ENCODE results near the gene TRIM69.
"Not testable (repeated sequence)": the region's sequence is repeated elsewhere in the genome, so short reads cannot be mapped to it uniquely, and the experiment has no call there.

TRIM69 gene

GRCh38 chr15:44716983-44717602 is 19.2 kb upstream of the TRIM69 start:
- DNase-seq: no peak

- no peak for DNase-seq
Measured at GRCh38 chr15:44718180-44718926, 18.0 kb upstream of the TRIM69 start.

DNA sequence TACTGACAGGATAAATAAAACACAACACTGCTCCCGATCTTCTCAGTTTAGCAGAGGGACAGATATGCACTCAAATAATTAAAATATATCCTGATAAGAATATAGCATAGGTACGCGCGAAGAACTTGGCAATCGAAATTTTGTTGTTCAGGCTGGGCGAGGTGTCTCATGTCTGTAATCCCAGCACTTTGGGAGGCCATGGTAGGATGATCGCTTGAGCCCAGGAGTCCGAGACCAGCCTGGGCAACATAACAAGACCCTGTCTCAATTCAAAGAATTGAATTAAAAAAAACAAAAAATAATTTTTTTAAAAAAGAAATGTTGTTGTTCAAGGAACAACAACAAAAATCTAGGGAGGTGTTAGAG is 17.4 kb upstream of the TRIM69 start:
- DNase-seq: no peak

DNA sequence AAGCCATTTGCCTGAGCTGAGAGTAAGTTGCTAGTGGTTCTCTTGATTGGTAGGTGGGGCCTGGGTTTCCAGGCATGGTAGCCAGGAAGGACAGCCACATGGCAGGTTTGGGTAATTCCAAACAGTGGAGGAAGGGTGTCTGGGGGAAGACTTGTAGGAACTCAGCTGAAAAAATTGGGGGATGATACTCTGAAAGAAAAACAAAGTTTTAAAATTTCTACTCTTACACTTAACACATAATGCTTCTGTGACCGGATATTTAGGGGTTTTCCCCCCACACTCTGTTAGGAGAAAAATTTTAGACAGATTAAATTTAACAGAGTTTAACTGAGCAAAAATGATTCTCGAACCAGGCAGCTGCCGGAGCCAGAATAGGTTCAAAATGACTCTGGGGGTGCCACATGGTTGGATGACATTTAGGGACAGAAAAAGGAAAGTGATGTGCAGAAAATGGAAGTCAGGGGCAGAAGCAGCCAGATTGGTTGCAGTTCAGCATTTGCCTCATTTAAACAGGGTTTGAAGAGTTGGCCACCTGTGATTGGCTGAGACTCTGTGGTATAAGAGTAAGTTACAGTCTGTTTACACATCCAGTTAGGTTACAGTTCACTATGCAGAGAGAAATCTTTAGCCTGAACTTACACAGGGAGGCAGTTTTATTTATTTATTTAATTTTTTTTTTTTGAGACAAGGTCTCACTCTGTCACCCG is 16.9 kb upstream of the TRIM69 start:
- no peak for DNase-seq

GRCh38 chr15:44720000-44720435 is 16.3 kb upstream of the TRIM69 start:
- not testable (repeated sequence) for DNase-seq

- no peak for DNase-seq
Measured at GRCh38 chr15:44720460-44721176, 15.7 kb upstream of the TRIM69 start.

- no peak for DNase-seq
Measured at GRCh38 chr15:44722011-44722410, 14.3 kb upstream of the TRIM69 start.

DNA sequence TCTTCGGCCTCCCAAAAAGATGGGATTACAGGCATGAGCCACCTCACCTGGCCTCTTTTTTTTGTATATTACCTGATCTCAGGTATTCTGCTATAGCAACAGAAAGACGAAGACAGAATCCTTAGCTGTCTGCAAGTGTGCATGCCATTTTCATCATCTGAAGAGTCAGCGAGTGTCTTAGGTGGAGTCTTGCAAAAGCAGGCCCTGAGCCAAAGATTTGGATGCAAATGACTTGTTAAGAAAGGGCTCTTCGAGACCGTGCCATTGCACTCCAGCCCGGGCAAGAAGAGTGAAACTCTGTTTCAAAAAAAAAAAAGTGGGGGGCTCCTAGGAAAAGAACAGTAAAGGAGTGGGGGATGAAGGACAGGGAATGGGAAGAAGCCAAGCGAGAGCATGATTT is 10.2 kb upstream of the TRIM69 start:
- no peak for DNase-seq

DNA sequence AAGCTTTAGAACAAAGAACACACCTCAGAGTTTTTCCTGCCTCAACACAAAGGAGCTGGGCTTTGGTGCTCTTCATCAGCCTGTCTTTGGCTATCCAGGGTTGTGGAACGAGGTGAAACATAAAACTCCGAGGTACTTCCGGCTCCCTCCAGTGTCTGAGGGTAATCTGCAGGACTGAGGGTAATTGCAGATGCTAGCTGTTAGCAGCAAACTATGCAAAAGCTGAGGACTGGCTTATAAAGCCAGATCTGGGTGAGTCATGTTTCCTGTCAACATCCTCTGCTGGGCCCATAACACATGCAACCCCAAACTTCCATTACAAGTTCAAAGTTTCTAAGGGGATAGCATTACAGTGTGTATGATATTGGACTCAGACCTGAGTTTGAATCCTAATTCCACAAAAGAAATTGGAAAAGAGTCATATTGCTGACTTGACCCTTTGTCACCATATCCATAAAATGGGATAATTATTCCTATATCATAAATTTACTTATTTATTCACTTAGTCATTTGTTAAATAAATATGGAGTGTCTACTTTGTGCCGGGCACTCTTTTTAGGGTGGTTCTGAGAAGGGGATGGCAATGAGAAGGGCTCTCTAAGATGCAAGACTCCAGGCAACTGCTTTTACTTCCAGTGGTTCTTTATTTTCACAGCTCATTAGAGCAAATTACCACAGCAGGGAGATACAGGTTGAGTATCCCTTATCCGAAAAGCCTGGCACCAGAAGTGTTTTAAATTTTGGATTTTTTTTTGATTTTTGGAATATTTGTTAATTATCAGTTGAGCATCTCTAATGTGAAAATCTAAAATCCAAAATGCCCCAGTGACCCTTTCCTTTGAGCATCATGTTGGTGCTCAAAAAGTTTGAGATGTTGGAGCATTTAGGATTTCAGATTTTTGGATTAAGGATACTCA is 9.5 kb upstream of the TRIM69 start:
- no peak for DNase-seq

DNA sequence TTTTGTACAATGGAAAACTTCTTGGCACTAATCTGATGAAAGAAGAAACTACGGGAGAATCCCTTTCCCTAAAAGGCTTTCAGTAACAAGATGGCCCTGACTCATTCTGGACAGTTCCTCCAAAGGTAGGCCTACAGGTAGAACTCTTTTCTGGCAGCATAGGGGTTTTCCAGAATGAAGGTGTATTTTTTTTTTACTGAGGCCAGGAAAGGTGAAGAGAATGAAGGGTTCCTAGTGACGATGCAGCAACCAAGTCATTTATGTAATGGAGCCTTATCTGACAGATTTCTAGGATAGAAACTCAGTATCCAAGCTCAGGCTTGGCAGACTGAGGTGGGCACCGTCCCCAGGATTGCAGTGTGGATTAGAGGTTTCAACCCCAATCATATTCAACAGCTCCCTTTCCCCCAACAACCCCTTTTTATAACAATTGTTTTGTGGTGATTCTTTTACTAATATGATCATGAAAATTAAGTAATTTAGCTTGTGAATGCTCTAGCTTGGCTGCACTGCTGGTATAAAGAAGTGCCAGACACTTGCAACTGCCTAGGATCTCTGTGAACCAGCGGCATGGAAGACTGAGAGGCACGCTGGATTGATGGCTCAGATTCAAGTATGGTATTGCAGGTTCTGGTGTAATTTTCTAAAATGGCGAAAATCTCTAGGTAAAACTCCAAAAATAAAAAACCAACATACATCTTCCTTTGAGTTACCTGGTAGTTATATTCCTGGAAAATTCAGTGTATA is 8.7 kb upstream of the TRIM69 start:
- no peak for DNase-seq

DNA sequence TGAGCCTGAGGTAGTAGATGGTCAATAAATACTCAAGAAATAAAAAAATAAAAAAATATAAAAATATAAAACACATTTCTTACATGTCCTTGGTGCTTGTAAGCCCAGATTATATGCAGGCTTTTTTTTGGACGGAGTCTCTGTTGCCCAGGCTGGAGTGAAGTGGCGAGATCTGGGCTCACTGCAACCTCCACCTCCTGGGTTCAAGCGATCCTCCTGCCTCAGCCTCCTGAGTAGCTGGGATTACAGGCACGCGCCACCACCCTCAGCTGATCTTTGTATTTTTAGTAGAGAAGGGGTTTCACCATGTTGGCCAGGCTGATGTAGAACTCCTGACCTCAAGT is 8.1 kb upstream of the TRIM69 start:
- DNase-seq: not testable (repeated sequence)

- DNase-seq: peak; percentile 97
Measured at GRCh38 chr15:44728576-44729407, 7.5 kb upstream of the TRIM69 start.

DNA sequence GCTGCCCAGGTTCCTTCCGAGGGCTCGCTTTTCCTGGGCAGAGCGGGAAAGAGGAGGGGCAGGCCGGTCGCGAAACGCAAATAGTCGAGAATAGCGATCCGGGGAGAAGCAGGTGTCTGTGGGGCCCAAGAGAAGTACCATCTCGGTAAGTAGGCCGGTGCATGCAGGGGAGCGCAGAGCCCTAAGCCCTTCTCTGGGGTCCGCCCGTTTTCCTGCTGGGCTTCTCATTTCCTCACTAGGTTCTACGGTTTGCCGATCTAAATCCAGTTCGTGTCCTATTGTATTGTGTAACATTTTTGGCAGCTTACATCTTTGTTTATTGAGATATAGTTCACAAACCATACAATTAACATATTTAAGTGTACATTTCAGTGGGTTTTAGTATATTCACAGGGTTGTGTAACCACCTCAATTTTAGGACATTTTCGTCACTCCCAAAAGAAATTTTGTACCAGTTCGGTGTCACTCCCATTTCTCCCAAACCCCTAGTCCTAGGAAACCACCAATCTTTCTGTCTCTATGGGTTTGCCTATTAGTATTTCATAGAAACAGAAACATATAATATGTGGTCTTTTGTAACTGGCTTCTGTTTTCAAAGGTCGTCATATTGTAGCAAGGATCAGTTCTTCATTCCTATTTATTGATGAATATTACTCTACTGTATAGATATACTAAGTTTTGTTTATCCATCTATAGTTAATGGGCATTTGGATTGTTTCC is 6.8 kb upstream of the TRIM69 start:
- peak; percentile 73 for DNase-seq

- no peak for DNase-seq
Measured at GRCh38 chr15:44734839-44735481, 1.4 kb upstream of the TRIM69 start.

DNA sequence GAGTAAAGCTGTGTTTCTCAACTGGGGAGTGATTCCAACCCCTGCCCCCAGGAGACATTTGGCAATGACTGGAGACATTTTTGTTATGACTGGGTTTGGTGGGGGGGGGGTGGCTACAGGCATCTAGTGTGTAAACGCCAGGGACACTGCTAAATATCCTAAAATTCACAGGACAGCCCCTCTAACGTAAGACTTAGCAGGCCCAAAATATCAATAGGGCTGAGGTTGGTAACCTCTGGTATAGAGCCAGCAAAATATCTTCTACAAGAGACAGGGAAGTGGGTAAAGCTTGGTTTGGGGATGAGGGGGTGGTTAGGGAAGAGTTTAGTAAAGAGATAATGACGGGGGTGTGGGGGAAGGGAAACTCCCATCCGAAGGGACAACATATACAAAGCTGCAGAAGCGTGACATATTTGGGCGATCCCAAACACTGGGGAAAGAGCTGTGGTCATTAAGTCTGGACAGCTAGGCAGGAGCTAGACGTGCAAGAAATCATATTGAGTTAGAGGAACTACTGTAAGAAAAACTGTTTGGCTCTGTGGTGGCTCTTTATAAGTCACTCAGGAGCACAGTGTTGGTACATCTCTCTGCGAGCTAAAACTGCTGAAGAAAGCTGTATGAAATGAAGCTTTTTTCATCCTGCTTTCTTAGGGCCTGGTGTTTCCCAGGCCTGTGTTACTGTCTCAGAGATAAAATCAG is 697 bp upstream of the TRIM69 start:
- no peak for DNase-seq

DNA sequence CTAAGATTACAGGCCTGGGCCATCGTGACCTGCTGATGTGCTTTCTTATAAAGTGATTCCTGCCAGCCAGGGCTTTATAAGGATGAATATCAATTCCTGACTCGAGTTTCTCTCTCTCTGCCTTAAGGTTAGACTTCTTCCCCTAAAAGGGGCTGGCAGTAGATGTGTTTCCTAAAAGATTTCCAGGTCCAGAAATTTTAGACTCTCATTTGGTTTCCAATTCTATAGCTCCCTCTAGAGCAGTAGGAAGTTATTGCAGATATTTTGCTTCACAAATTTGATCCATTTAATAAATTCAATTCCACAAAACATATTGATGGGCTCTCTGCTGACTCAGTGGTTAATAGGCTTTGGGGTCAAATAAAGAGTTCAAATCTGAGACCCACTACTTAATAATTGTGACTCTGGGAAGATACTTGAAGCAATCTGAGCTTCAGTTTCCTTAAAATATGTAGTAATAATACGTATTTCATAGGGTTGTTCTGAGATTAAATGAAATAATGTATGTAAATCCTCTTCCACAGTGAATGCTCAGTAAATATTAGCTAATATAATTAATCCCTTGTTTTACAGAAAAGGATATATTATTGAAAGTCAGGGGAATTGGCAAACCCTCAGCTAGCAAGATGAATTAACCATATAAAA is 2.1 kb downstream of the TRIM69 start:
- peak; percentile 39 for DNase-seq

DNA sequence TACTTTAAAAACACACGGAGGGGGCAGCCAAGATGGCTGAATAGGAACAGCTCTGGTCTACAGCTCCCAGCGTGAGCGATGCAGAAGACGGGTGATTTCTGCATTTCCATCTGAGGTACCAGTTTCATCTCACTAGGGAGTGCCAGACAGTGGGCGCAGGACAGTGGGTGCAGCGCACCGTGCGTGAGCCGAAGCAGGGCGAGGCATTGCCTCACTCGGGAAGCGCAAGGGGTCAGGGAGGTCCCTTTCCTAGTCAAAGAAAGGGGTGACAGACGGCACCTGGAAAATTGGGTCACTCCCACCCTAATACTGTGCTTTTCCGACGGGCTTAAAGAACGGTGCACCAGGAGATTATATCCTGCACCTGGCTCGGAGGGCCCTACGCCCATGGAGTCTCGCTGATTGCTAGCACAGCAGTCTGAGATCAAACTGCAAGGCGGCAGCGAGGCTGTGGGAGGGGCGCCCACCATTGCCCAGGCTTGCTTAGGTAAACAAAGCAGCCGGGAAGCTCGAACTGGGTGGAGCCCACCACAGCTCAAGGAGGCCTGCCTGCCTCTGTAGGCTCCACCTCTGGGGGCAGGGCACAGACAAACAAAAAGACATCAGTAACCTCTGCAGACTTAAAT is 3.0 kb downstream of the TRIM69 start:
- DNase-seq: not testable (repeated sequence)

DNA sequence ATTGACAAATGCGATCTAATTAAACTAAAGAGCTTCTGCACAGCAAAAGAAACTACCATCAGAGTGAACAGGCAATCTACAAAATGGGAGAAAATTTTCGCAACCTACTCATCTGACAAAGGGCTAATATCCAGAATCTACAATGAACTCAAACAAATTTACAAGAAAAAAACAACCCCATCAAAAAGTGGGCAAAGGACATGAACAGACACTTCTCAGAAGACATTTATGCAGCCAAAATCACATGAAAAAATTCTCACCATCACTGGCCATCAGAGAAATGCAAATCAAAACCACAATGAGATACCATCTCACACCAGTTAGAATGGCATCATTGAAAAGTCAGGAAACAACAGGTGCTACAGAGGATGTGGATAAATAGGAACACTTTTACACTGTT is 7.1 kb downstream of the TRIM69 start:
- not testable (repeated sequence) for DNase-seq

Measured in midbrain (tissue), 1 donor.